Prostate gland (tissue), 2 donors: ENCODE measurements around the gene TGM2. TPM values are rescaled to one million over a fixed set of nuclear protein-coding genes. Genes with fewer than 3 reads are reported as not detected.

Experiments
- DNase-seq: peaks from one replicate; pipeline ENCODE4 v3.0.0-alpha.2; 2019; ENCODE audit warnings: low spot score
- H3K27ac ChIP-seq, 2 donors: fragments of 200-600 bp; sonication (generic); 2 replicates each; pipeline ENCODE4 v1.5.1; 2017 to 2019
- H3K27me3 ChIP-seq: fragments of 200-600 bp; sonication (generic); replicated peaks from 2 replicates; pipeline ENCODE4 v1.5.1; 2019; ENCODE audit not compliant: insufficient read depth
- H3K36me3 ChIP-seq, 2 donors: fragments of 200-600 bp; sonication (generic); 1 replicate in 1 of 2; 2 replicates in 1 of 2; pipeline versions ENCODE4 v1.5.1 to v1.8.1; 2017 to 2019
- H3K4me1 ChIP-seq: fragments of 200-600 bp; sonication (generic); replicated peaks from 2 replicates; pipeline ENCODE4 v1.5.1; 2019
- H3K4me3 ChIP-seq, 2 donors: fragments of 200-600 bp; sonication (generic); 2 replicates each; pipeline ENCODE4 v1.5.1; 2017 to 2019
- H3K9me3 ChIP-seq: fragments of 200-600 bp; sonication (generic); 2 replicates; pipeline ENCODE4 v1.5.1; 2017
- CTCF ChIP-seq, 4 experiments: fragments of 200-600 bp in 2 of 4; fragments of 450-650 bp in 2 of 4; sonication (generic) in 2 of 4; IDR thresholded peaks; 1 replicate in 3 of 4; 2 replicates in 1 of 4; pipeline ENCODE4 v1.5.1; 2016 to 2019; ENCODE audit warnings: antibody characterized with exemption in 4 of 4, mild to moderate bottlenecking in 2 of 4, moderate library complexity in 2 of 4
- POLR2A ChIP-seq: fragments of 450-650 bp; IDR thresholded peaks from one replicate; pipeline ENCODE4 v1.6.1; 2016; ENCODE audit warnings: antibody characterized with exemption, mild to moderate bottlenecking
- POLR2AphosphoS5 ChIP-seq: sonication (generic); formaldehyde crosslinking; IDR thresholded peaks from one replicate; pipeline ENCODE4 v1.6.1; 2017; ENCODE audit warnings: antibody characterized with exemption
- WGBS: methylation state at CpG from one replicate; pipeline ENCODE4 v1.1.5; 2018; 5-methylcytosine and 5-hydroxymethylcytosine counted together
- intact Hi-C: fragments of 100-400 bp; cut with DNase I; formaldehyde crosslinking; loops from one replicate; pipeline ENCODE4 v1.14.2; 2022
- total RNA-seq, 2 donors: library from RNA; depleted of rRNA; stranded (reverse); fragments of >200 nt; gene quantifications; one replicate each; pipeline ENCODE4 v1.1.0, GENCODE V29; 2016

The TGM2 gene
- total RNA-seq, 2 donors from 2014 or later: 39.6 to 157 TPM

GRCh38 chr20:38137441-38138037 lies 27.5 kb downstream of the TGM2 start:
- intact Hi-C loops: no loop called here
- no peak for TF ChIP-seq POLR2A
- TF ChIP-seq CTCF (IDR thresholded peaks at IDR 0.05): no peak
- no peak for TF ChIP-seq POLR2AphosphoS5
- WGBS: 93% methylated on average over 11 of the region's 11 CpGs
- no peaks in the 10 kb centered on the region for H3K4me1 ChIP-seq
- no peaks in the 10 kb centered on the region for H3K36me3 ChIP-seq
- DNase-seq: no peak
- H3K4me3 ChIP-seq: no peak overlapping the region
- no peak overlapping the region for H3K27ac ChIP-seq
- no peaks in the 10 kb centered on the region for H3K9me3 ChIP-seq
- H3K27me3 ChIP-seq: no peaks in the 10 kb centered on the region

DNA sequence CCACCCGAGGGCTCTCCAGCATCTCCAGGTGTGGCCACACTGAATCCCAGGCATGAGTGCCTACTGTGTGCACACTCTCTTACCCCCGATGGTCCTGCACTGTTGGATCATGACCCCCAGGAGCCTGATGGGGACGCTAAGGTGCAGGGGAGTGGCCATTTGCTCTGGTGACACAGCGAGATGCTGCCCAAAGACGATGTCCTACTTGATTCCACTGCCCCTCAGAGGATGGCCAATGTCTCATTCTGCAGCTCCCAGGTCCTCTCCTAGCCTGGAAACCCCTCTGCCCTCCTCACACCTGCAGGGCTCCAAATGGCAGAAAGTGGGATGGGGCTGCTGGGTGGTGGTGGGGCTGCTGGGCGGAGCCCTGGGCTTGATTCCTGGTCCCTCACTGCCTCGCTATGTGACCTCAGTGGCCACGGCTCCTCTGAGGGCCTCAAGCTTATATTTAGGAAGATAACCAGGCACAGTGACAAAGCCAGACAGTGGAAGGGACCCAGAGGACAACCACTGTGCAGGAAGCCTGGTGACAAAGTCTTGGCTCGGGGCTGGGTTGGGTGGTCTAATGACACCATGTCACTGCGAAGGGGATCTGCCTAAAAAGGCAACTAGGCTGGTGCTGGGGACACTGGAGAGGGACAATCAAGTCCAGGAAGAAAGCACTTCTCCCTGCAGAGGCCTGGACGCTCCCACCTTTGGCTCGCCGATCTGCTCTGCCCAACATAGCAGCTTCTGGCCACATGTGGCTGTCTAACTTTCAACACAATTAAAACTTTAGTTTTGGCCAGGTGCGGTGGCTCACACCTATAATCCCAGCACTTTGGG lies 28.4 kb downstream of the TGM2 start:
- TF ChIP-seq POLR2A (no peak), POLR2AphosphoS5 (no peak), CTCF (IDR thresholded peaks at IDR 0.05) (no peak)
- Histone ChIP-seq H3K4me3 (no peak overlapping the region), H3K27me3 (no peaks in the 10 kb centered on the region), H3K9me3 (no peaks in the 10 kb centered on the region), H3K4me1 (no peaks in the 10 kb centered on the region), H3K27ac (no peak overlapping the region), H3K36me3 (no peaks in the 10 kb centered on the region)
- 90% methylated on average over 14 of the region's 14 CpGs for WGBS
- intact Hi-C loops: no loop called here
- no peak for DNase-seq

- Histone ChIP-seq H3K4me3 (no peak overlapping the region), H3K9me3 (no peaks in the 10 kb centered on the region), H3K27me3 (no peaks in the 10 kb centered on the region), H3K36me3 (peaks cover 0 to 3% of the 10 kb centered on the region in 2 donors), H3K4me1 (no peaks in the 10 kb centered on the region), H3K27ac (no peak overlapping the region)
- WGBS: 93% methylated on average over 28 of the region's 28 CpGs
- no peak for DNase-seq
- intact Hi-C loops: no loop called here
- TF ChIP-seq POLR2A (no peak), POLR2AphosphoS5 (no peak), CTCF (IDR thresholded peaks at IDR 0.05) (no peak)
Measured at GRCh38 chr20:38135651-38136420, 29.2 kb downstream of the TGM2 start.

DNA sequence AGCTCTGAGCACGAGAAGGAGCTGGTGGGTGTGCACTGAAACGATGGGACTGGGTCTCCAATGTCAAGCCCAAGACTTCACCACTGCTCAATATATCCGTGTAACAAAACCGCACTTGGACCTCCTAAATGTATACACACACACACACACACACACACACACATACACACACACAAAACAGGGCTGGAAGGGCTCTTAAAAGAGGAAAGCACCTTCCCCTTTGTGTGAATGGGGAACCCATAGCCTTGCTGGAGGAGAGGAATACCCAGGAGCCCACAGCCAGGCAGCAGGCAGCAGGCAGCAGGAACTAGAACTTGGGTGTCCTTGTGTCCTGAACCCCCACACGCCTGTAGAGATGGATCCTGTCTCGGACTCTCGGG lies 29.8 kb downstream of the TGM2 start:
- intact Hi-C loops: no loop called here
- Histone ChIP-seq H3K27me3 (no peaks in the 10 kb centered on the region), H3K36me3 (peaks cover 0 to 5% of the 10 kb centered on the region in 2 donors), H3K27ac (peak overlapping the region in 1 of 2 donors; percentile 6), H3K9me3 (no peaks in the 10 kb centered on the region), H3K4me1 (no peaks in the 10 kb centered on the region), H3K4me3 (no peak overlapping the region)
- TF ChIP-seq POLR2AphosphoS5 (no peak), POLR2A (no peak), CTCF (IDR thresholded peaks at IDR 0.05) (no peak)
- no peak for DNase-seq
- 85% methylated on average over 7 of the region's 7 CpGs for WGBS
